ENCODE data around the gene ZNF836.

GRCh38 chr19:52190487-52191293 lies 19.3 kb upstream of the ZNF836 start:
- TF ChIP-seq, protein P1, sequence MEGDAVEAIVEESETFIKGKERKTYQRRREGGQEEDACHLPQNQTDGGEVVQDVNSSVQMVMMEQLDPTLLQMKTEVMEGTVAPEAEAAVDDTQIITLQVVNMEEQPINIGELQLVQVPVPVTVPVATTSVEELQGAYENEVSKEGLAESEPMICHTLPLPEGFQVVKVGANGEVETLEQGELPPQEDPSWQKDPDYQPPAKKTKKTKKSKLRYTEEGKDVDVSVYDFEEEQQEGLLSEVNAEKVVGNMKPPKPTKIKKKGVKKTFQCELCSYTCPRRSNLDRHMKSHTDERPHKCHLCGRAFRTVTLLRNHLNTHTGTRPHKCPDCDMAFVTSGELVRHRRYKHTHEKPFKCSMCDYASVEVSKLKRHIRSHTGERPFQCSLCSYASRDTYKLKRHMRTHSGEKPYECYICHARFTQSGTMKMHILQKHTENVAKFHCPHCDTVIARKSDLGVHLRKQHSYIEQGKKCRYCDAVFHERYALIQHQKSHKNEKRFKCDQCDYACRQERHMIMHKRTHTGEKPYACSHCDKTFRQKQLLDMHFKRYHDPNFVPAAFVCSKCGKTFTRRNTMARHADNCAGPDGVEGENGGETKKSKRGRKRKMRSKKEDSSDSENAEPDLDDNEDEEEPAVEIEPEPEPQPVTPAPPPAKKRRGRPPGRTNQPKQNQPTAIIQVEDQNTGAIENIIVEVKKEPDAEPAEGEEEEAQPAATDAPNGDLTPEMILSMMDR (conservative IDR thresholded peaks at IDR 0.05 in 1 of 2, IDR thresholded peaks at IDR 0.05 in 1 of 2; ENCODE audit: extremely low read depth in 1 of 2, insufficient read depth in 1 of 2, low read depth in 1 of 2, low read length in 2 of 2), result no peak
- TF ChIP-seq EZH2 (IDR thresholded peaks at IDR 0.05; ENCODE audit: borderline replicate concordance, low read length), result no peak

Measured in mammary epithelial cell (primary cell).